Measurements from ENCODE around the gene RNF220. TPM values are rescaled to one million over a fixed set of nuclear protein-coding genes. Genes with fewer than 3 reads are reported as not detected.

Gene RNF220
- total RNA-seq, 1 donor from 2014 or later: 52.5 TPM

- intact Hi-C loops (cut with DNase I): no loop called here
- Histone ChIP-seq H3K27me3 (no peaks in the 10 kb centered on the region), H3K9me3 (no peaks in the 10 kb centered on the region), H3K4me3 (no peak overlapping the region), H3K36me3 (no peaks in the 10 kb centered on the region), H3K4me1 (no peaks in the 10 kb centered on the region), H3K27ac (no peak overlapping the region)
- no peak for DNase-seq (ENCODE audit: extremely low spot score in 2 of 2)
- no peak for TF ChIP-seq POLR2A (IDR thresholded peaks at IDR 0.05)
- no peak for TF ChIP-seq POLR2AphosphoS5 (IDR thresholded peaks at IDR 0.05; ENCODE audit: insufficient read depth in 1 of 2, low read depth in 1 of 2)
- TF ChIP-seq CTCF (IDR thresholded peaks at IDR 0.05): no peak
These were observed 91.6 kb downstream of the RNF220 start for GRCh38 chr1:44496541-44497171.

GRCh38 chr1:44497422-44498170 lies 92.5 kb downstream of the RNF220 start:
- no peaks in the 10 kb centered on the region for H3K36me3 ChIP-seq
- H3K4me3 ChIP-seq: no peak overlapping the region
- no peaks in the 10 kb centered on the region for H3K27me3 ChIP-seq
- no peaks in the 10 kb centered on the region for H3K9me3 ChIP-seq
- no peak for DNase-seq (ENCODE audit: extremely low spot score in 2 of 2)
- H3K27ac ChIP-seq: no peak overlapping the region
- TF ChIP-seq POLR2AphosphoS5 (IDR thresholded peaks at IDR 0.05; ENCODE audit: insufficient read depth in 1 of 2, low read depth in 1 of 2) (no peak), POLR2A (IDR thresholded peaks at IDR 0.05) (no peak), CTCF (IDR thresholded peaks at IDR 0.05) (no peak)
- intact Hi-C loops (cut with DNase I): no loop called here
- H3K4me1 ChIP-seq: no peaks in the 10 kb centered on the region

- Histone ChIP-seq H3K36me3 (no peaks in the 10 kb centered on the region), H3K27me3 (no peaks in the 10 kb centered on the region), H3K27ac (no peak overlapping the region), H3K4me1 (no peaks in the 10 kb centered on the region), H3K4me3 (no peak overlapping the region), H3K9me3 (no peaks in the 10 kb centered on the region)
- TF ChIP-seq POLR2AphosphoS5 (IDR thresholded peaks at IDR 0.05; ENCODE audit: insufficient read depth in 1 of 2, low read depth in 1 of 2): no peak
- TF ChIP-seq CTCF (IDR thresholded peaks at IDR 0.05): no peak
- TF ChIP-seq POLR2A (IDR thresholded peaks at IDR 0.05): no peak
- intact Hi-C loops (cut with DNase I): no loop called here
- DNase-seq (ENCODE audit: extremely low spot score in 2 of 2): no peak
These were observed 94.3 kb downstream of the RNF220 start for GRCh38 chr1:44499306-44499705.

DNA sequence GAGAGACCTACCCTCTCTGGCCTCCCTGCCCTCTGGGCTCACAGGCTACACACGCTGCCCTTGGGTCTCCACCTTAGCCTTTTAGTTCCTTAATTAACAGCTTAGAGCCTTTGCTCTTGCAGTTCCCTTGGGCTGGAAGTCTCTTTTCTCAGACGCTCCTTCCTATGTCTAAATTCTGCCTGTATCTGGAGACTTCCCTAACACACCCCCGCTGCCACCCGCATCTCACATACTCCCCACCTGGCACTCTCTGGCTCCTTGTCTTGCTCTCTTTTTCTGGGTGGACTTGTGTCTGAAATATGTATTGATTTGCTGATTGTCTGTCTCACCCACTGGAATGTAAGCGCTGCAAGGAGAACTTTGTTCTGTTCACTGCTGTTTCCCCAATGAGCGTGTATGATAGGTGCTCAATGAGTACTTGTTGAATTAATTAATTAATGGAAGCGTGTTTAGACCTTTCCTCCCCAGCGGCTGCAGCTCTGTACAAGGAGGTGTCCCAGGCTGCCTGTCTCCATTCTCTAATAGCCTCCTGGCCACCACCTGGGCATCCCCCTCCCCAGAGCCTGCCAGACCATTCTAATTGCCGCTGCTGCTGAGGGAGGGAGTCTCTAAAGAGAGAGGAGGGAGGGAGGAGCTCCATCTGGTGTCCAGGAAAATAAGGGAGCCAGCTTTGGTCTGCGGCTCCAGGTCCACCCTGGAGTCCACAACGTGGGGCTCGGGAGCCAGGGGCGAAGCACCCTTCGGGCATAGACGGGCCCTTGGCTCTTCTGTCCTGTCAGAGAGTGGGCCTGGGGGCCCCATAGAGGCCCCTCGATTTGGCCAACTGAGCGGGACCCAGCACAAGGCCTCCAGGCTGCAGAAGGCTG lies 95.4 kb downstream of the RNF220 start:
- Histone ChIP-seq H3K4me1 (no peaks in the 10 kb centered on the region), H3K9me3 (no peaks in the 10 kb centered on the region), H3K4me3 (no peak overlapping the region), H3K27ac (no peak overlapping the region), H3K27me3 (no peaks in the 10 kb centered on the region), H3K36me3 (no peaks in the 10 kb centered on the region)
- TF ChIP-seq CTCF (IDR thresholded peaks at IDR 0.05) (no peak), POLR2A (IDR thresholded peaks at IDR 0.05) (no peak), POLR2AphosphoS5 (IDR thresholded peaks at IDR 0.05; ENCODE audit: insufficient read depth in 1 of 2, low read depth in 1 of 2) (no peak)
- intact Hi-C loops (cut with DNase I): no loop called here
- no peak for DNase-seq (ENCODE audit: extremely low spot score in 2 of 2)
